Parathyroid adenoma (tissue), 2 donors: Measurements from ENCODE around the gene CFAP298.
"Not testable (repeated sequence)": the region's sequence is repeated elsewhere in the genome, so short reads cannot be mapped to it uniquely, and the experiment has no call there.

Experiments used
- H2AFZ ChIP-seq: fragments of 300-600 bp; sonication (generic); one replicate; pipeline ENCODE4 v1.7.0; 2017; ENCODE audit warnings: antibody characterized with exemption, mild to moderate bottlenecking
- H3K27ac ChIP-seq: fragments of 300-600 bp; sonication (generic); one replicate; pipeline ENCODE4 v1.7.0; 2017
- H3K27me3 ChIP-seq: fragments of 300-600 bp; sonication (generic); one replicate; pipeline ENCODE4 v1.7.0; 2017; ENCODE audit warnings: low read length; ENCODE audit not compliant: control insufficient read depth, insufficient read depth
- H3K36me3 ChIP-seq: fragments of 300-600 bp; sonication (generic); one replicate; pipeline ENCODE4 v1.7.0; 2017; ENCODE audit warnings: low read length; ENCODE audit not compliant: control insufficient read depth, insufficient read depth
- H3K4me1 ChIP-seq: fragments of 300-600 bp; sonication (generic); one replicate; pipeline ENCODE4 v1.7.0; 2017; ENCODE audit warnings: control low read depth
- H3K4me2 ChIP-seq: fragments of 300-600 bp; sonication (generic); one replicate; pipeline ENCODE4 v1.7.0; 2017; ENCODE audit warnings: low read length
- H3K4me3 ChIP-seq: fragments of 300-600 bp; sonication (generic); one replicate; pipeline ENCODE4 v1.7.0; 2017; ENCODE audit warnings: low read depth, low read length
- H3K79me2 ChIP-seq: fragments of 300-600 bp; sonication (generic); one replicate; pipeline ENCODE4 v1.7.0; 2017; ENCODE audit warnings: control low read depth
- H3K9ac ChIP-seq: fragments of 300-600 bp; sonication (generic); one replicate; pipeline ENCODE4 v1.7.0; 2017; ENCODE audit warnings: mild to moderate bottlenecking
- H3K9me3 ChIP-seq: fragments of 300-600 bp; sonication (generic); one replicate; pipeline ENCODE4 v1.7.0; 2017; ENCODE audit warnings: low read length; ENCODE audit not compliant: control insufficient read depth
- TF ChIP-seq, protein P1 (sequence below): fragments of 300-600 bp; sonication (generic); IDR thresholded peaks from one replicate; pipeline ENCODE4 v1.7.0; 2017; ENCODE audit warnings: antibody characterized with exemption, mild to moderate bottlenecking
- donor health status: primary hyperparathyroidism.

The CFAP298 gene

DNA sequence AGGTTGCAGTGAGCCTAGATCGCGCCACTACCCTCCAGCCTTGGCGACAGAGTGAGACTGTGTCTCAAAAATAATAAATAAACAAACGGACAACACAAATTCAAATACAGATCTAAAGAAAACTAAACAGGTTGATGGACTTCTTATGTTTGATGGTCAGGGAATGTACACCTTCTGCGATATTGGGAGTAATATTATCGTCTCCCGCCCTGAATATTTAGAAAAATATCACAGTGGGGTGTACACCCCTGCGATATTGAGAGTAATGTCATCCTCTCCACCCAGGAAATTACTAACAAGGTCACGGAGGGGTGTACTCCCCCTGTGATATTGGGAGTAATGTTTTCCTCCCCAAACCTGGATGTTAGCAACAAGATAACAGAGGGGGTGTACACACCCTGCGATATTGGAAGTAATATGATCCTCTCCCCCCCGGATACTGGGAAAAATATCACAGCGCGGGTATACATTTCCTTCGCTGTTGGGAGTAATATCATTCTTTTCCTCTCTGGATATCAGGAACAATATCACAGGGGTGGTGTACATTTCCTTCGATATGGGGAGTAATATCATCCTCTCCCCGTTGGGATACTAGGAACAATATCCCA lies 1.4 kb upstream of the CFAP298 start:
- Histone ChIP-seq H2AFZ (peak overlapping the region; percentile 84), H3K79me2 (peaks cover 5% of the 10 kb centered on the region), H3K4me2 (peak overlapping the region; percentile 98), H3K27ac (peak overlapping the region; percentile 96), H3K4me1 (no peaks in the 10 kb centered on the region), H3K9ac (no peak overlapping the region), H3K9me3 (no peaks in the 10 kb centered on the region), H3K27me3 (no peaks in the 10 kb centered on the region), H3K36me3 (no peaks in the 10 kb centered on the region), H3K4me3 (peak overlapping the region; percentile 84)
- TF ChIP-seq, protein P1, sequence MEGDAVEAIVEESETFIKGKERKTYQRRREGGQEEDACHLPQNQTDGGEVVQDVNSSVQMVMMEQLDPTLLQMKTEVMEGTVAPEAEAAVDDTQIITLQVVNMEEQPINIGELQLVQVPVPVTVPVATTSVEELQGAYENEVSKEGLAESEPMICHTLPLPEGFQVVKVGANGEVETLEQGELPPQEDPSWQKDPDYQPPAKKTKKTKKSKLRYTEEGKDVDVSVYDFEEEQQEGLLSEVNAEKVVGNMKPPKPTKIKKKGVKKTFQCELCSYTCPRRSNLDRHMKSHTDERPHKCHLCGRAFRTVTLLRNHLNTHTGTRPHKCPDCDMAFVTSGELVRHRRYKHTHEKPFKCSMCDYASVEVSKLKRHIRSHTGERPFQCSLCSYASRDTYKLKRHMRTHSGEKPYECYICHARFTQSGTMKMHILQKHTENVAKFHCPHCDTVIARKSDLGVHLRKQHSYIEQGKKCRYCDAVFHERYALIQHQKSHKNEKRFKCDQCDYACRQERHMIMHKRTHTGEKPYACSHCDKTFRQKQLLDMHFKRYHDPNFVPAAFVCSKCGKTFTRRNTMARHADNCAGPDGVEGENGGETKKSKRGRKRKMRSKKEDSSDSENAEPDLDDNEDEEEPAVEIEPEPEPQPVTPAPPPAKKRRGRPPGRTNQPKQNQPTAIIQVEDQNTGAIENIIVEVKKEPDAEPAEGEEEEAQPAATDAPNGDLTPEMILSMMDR = no peak

DNA sequence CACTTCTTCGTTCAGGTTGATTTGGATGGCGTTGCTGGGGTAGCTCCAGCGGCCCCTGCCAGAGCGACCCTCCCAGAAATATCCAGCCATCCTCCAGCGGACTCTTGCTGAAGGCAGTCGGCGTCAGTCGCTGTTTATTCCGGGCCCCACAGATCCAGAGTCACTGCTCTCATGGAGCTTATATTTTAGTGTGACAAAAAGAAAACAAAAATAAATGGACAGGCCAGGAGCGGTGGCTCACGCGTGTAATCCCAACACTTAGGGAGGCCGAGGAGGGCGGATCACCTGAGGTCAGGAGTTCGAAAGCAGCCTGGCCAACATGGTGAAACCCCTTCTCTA lies 791 bp upstream of the CFAP298 start:
- no peaks in the 10 kb centered on the region for H3K36me3 ChIP-seq
- H3K4me1 ChIP-seq = no peaks in the 10 kb centered on the region
- no peaks in the 10 kb centered on the region for H3K27me3 ChIP-seq
- H2AFZ ChIP-seq = peak overlapping the region; percentile 84
- TF ChIP-seq, protein P1 = no peak
- H3K9ac ChIP-seq = peak overlapping the region; percentile 35
- no peaks in the 10 kb centered on the region for H3K9me3 ChIP-seq
- H3K4me2 ChIP-seq = peak overlapping the region; percentile 98
- H3K27ac ChIP-seq = peak overlapping the region; percentile 96
- peak overlapping the region; percentile 84 for H3K4me3 ChIP-seq
- H3K79me2 ChIP-seq = peaks cover 5% of the 10 kb centered on the region

DNA sequence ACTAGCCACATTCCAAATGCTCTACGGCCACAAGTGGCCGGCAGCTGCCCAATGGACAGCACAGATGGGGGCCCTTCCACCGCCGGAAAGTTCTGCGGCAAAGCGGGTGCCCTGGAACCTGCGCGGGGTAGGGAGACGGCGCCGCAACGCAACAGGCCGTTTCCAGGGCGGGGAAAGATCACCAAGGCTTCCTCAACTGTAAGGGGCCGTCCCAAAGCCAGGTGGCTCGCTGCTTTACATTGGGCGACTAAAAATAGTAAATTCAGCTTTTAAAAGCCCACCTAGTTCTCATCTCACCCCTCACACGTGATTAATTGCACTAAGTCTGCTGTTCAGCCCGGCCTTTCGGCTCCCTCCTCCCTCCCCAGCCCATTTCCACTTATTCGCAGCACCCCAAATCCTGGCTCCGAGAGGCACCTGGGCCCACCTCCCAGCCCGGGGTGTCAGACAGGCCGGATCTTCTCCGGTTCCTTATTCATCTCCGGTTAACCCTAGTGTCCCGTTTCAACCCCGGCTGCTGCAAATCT lies 643 bp downstream of the CFAP298 start:
- Histone ChIP-seq H3K27me3 (no peaks in the 10 kb centered on the region), H3K4me1 (no peaks in the 10 kb centered on the region), H3K9me3 (no peaks in the 10 kb centered on the region), H3K9ac (peak overlapping the region; percentile 35), H3K4me2 (peak overlapping the region; percentile 98), H3K27ac (peak overlapping the region; percentile 96), H3K79me2 (peaks cover 5% of the 10 kb centered on the region), H2AFZ (peak overlapping the region; percentile 84), H3K36me3 (no peaks in the 10 kb centered on the region), H3K4me3 (peak overlapping the region; percentile 84)
- TF ChIP-seq, protein P1 = no peak

DNA sequence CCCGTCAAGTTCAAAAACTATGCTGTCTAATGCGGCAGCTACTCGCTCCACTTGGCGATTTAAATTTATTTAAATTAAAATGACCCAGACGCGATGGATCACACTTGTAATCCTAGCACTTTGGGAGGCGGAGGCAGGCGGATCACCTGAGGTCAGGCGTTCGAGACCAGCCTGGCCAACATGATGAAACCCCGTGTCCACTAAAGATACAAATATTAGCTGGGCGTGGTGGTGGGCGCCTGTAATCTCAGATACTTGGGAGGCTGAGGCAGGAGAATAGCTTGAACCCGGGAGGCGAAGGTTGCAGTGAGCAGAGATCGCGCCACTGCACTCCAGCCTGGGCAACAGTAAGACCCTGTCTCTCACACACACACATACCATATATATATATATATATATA lies 1.2 kb downstream of the CFAP298 start:
- not testable (repeated sequence) for H3K27ac ChIP-seq, H3K4me2 ChIP-seq, H3K36me3 ChIP-seq, H3K27me3 ChIP-seq, H2AFZ ChIP-seq, H3K4me1 ChIP-seq, H3K9ac ChIP-seq, H3K4me3 ChIP-seq, H3K9me3 ChIP-seq, H3K79me2 ChIP-seq

DNA sequence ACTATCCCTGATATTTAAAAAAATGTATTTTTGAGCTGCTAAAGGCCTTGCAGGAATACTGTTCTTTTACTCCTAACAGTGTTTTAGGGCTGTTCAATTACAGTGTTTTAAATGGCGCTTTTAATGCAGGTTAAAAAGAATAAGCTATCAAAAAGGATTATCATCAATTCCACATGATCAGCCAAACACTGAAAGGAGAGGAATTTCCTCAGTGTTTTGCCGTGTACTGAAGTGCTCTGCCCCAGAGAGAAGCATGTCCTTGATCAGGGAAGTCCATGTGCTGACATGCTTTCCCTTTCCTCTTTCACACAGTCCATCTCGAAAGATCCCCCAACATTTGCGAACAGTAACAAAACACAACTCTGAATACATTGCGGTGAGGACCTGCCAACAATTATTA lies 3.3 kb downstream of the CFAP298 start:
- Histone ChIP-seq H3K9ac (no peak overlapping the region), H3K4me1 (no peaks in the 10 kb centered on the region), H2AFZ (no peak overlapping the region), H3K79me2 (peaks cover 5% of the 10 kb centered on the region), H3K9me3 (no peaks in the 10 kb centered on the region), H3K27me3 (no peaks in the 10 kb centered on the region), H3K4me3 (no peak overlapping the region), H3K36me3 (no peaks in the 10 kb centered on the region), H3K4me2 (no peak overlapping the region), H3K27ac (no peak overlapping the region)
- TF ChIP-seq, protein P1 = no peak
